GM19452 (cell line): Measurements from ENCODE around the gene DNASE1L3.
"Not testable (repeated sequence)": the region's sequence is repeated elsewhere in the genome, so short reads cannot be mapped to it uniquely, and the experiment has no call there.

Experiments used
- ATAC-seq: cut with Tn5 transposase; IDR thresholded peaks from one replicate; pipeline ENCODE4 v1.9.1; 2021; ENCODE audit not compliant: unreplicated experiment

DNASE1L3 gene

GRCh38 chr3:58210761-58211460, at the start of gene DNASE1L3:
TSS of gene DNASE1L3 (minus strand) at chr3:58210972. CDS start at chr3:58210906, 66 bp downstream.
- ATAC-seq, result no peak

- ATAC-seq, result no peak
Observed at GRCh38 chr3:58260261-58260731, 49.5 kb upstream of the DNASE1L3 start.

GRCh38 chr3:58258392-58259055, 47.8 kb upstream of the DNASE1L3 start:
- no peak for ATAC-seq

- ATAC-seq, result no peak
Observed at GRCh38 chr3:58256511-58256910, 45.7 kb upstream of the DNASE1L3 start.

GRCh38 chr3:58256061-58256460, 45.3 kb upstream of the DNASE1L3 start:
- no peak for ATAC-seq

GRCh38 chr3:58254144-58254543, 43.4 kb upstream of the DNASE1L3 start:
- no peak for ATAC-seq

GRCh38 chr3:58251631-58252035, 40.9 kb upstream of the DNASE1L3 start:
- no peak for ATAC-seq

GRCh38 chr3:58250093-58250707, 39.4 kb upstream of the DNASE1L3 start:
- no peak for ATAC-seq

GRCh38 chr3:58249358-58250092, 38.8 kb upstream of the DNASE1L3 start:
- no peak for ATAC-seq

- no peak for ATAC-seq
Observed at GRCh38 chr3:58246148-58247047, 35.6 kb upstream of the DNASE1L3 start.

- ATAC-seq, result no peak
Observed at GRCh38 chr3:58243976-58244585, 33.3 kb upstream of the DNASE1L3 start.

GRCh38 chr3:58242860-58243259, 32.1 kb upstream of the DNASE1L3 start:
- ATAC-seq, result not testable (repeated sequence)

GRCh38 chr3:58242340-58242739, 31.6 kb upstream of the DNASE1L3 start:
- no peak for ATAC-seq

- ATAC-seq, result no peak
Observed at GRCh38 chr3:58241306-58242044, 30.7 kb upstream of the DNASE1L3 start.

GRCh38 chr3:58238830-58239229, 28.1 kb upstream of the DNASE1L3 start:
- ATAC-seq, result no peak

GRCh38 chr3:58237941-58238681, 27.3 kb upstream of the DNASE1L3 start:
- ATAC-seq, result peak; percentile 26

GRCh38 chr3:58237238-58237940, 26.6 kb upstream of the DNASE1L3 start, which contains the start of gene ABHD6:
TSS of gene ABHD6 (plus strand) at chr3:58237792. CDS start at chr3:58256587, 18,795 bp downstream.
- ATAC-seq, result peak; percentile 81
